PC-9 (cell line): ENCODE measurements around the gene DDX4. TPM values are rescaled to one million over a fixed set of nuclear protein-coding genes. Genes with fewer than 3 reads are reported as not detected.

Experiments used
- BruUV-seq: library from RNA; stranded (reverse); fragments of 400-500 nt; replicated peaks from 2 replicates; lab custom pipeline; 2021; lab: Mats Ljungman, UMichigan
- CTCF ChIA-PET: fragments of 300-600 bp; sonication (Branson Sonifier 250); formaldehyde crosslinking; loops from one replicate; lab custom pipeline; 2022; ENCODE audit warnings: antibody characterized with exemption; lab: Charles Lee
- POLR2A ChIA-PET: fragments of 300-600 bp; sonication (Branson Sonifier 250); formaldehyde crosslinking; loops from one replicate; lab custom pipeline; 2022; ENCODE audit warnings: antibody characterized with exemption; ENCODE audit not compliant: unreplicated experiment; lab: Charles Lee
- DNase-seq, 2 experiments: peaks; one replicate each; pipeline versions ENCODE4 v3.0.0 to v3.0.0-alpha.2; 2015 to 2022; ENCODE audit warnings: mixed read lengths in 1 of 2
- H2AFZ ChIP-seq: fragments of 200-600 bp; sonication (generic); 2 replicates; pipeline ENCODE4 v1.8.1; 2017; ENCODE audit warnings: antibody characterized with exemption
- H3F3A ChIP-seq: fragments of 200-600 bp; sonication (generic); 2 replicates; pipeline ENCODE4 v1.8.1; 2017; ENCODE audit warnings: antibody characterized with exemption, mild to moderate bottlenecking, low read depth; ENCODE audit not compliant: insufficient read depth
- H3K27ac ChIP-seq: fragments of 200-600 bp; sonication (generic); 2 replicates; pipeline ENCODE4 v1.6.1; 2016; ENCODE audit warnings: mixed run types
- H3K27me3 ChIP-seq: fragments of 200-600 bp; sonication (generic); 2 replicates; pipeline ENCODE4 v1.6.1; 2016; ENCODE audit warnings: low read depth, mixed run types; ENCODE audit not compliant: insufficient read depth
- H3K36me3 ChIP-seq: fragments of 200-600 bp; sonication (generic); 2 replicates; pipeline ENCODE4 v1.6.1; 2016; ENCODE audit warnings: low read depth, mixed run types
- H3K4me1 ChIP-seq: fragments of 200-600 bp; sonication (generic); replicated peaks from 2 replicates; pipeline ENCODE4 v1.6.1; 2016; ENCODE audit warnings: mixed run types; ENCODE audit not compliant: insufficient read depth
- H3K4me2 ChIP-seq: fragments of 200-600 bp; sonication (generic); 2 replicates; pipeline ENCODE4 v1.6.1; 2017; ENCODE audit warnings: mixed run types
- H3K4me3 ChIP-seq: fragments of 200-600 bp; sonication (generic); 2 replicates; pipeline ENCODE4 v1.6.1; 2016; ENCODE audit warnings: mixed run types
- H3K79me2 ChIP-seq: fragments of 200-600 bp; sonication (generic); 2 replicates; pipeline ENCODE4 v1.6.1; 2017; ENCODE audit warnings: low read depth, mixed run types
- H3K9me2 ChIP-seq: fragments of 200-600 bp; sonication (generic); 2 replicates; pipeline ENCODE4 v1.8.1; 2017; ENCODE audit warnings: mild to moderate bottlenecking; ENCODE audit not compliant: insufficient read depth
- H3K9me3 ChIP-seq: fragments of 200-600 bp; sonication (generic); 2 replicates; pipeline ENCODE4 v1.8.1; 2016; ENCODE audit warnings: low read depth; ENCODE audit not compliant: insufficient read depth
- H4K20me1 ChIP-seq: fragments of 200-600 bp; sonication (generic); 2 replicates; pipeline ENCODE4 v1.8.1; 2017; ENCODE audit not compliant: insufficient read depth
- CTCF ChIP-seq: fragments of 200-600 bp; sonication (generic); conservative IDR thresholded peaks from 2 replicates; pipeline ENCODE4 v1.6.1; 2017; ENCODE audit warnings: mixed run types, antibody characterized with exemption, mild to moderate bottlenecking, moderate library complexity
- EZH2 ChIP-seq: fragments of 200-600 bp; sonication (generic); IDR thresholded peaks from 2 replicates; pipeline ENCODE4 v1.8.0; 2017; ENCODE audit warnings: antibody characterized with exemption, low read depth
- intact Hi-C: fragments of 100-400 bp; cut with micrococcal nuclease; formaldehyde crosslinking; loops from one replicate; pipeline ENCODE4 v1.10.0; 2022; ENCODE audit not compliant: unreplicated experiment
- total RNA-seq: library from RNA; stranded (reverse); gene quantifications from 2 replicates; pipeline ENCODE4 v1.2.3, GENCODE V29; 2021

The DDX4 gene
- total RNA-seq, 1 experiment from 2014 or later: not detected

GRCh38 chr5:55732585-55732984, 5.3 kb upstream of the DDX4 start:
- no peak overlapping the region for H3K27ac ChIP-seq
- H3K27me3 ChIP-seq: no peaks in the 10 kb centered on the region
- no peak overlapping the region for H3K4me2 ChIP-seq
- no peaks in the 10 kb centered on the region for H3K9me2 ChIP-seq
- no peak overlapping the region for H2AFZ ChIP-seq
- TF ChIP-seq CTCF: no peak
- H3K4me1 ChIP-seq: no peaks in the 10 kb centered on the region
- no peak overlapping the region for H3K4me3 ChIP-seq
- no peaks in the 10 kb centered on the region for H4K20me1 ChIP-seq
- H3K36me3 ChIP-seq: no peaks in the 10 kb centered on the region
- H3K79me2 ChIP-seq: no peaks in the 10 kb centered on the region
- no TSS peak for BruUV-seq
- POLR2A ChIA-PET: no interaction called here
- H3K9me3 ChIP-seq: no peaks in the 10 kb centered on the region
- no peak for DNase-seq
- CTCF ChIA-PET: no interaction called here
- no peaks in the 10 kb centered on the region for H3F3A ChIP-seq
- intact Hi-C loops: no loop called here

GRCh38 chr5:55734658-55735057, 3.2 kb upstream of the DDX4 start:
- Histone ChIP-seq H3K9me2 (no peaks in the 10 kb centered on the region), H3K36me3 (no peaks in the 10 kb centered on the region), H3F3A (no peaks in the 10 kb centered on the region), H3K9me3 (no peaks in the 10 kb centered on the region), H3K4me3 (no peak overlapping the region), H3K4me1 (no peaks in the 10 kb centered on the region), H3K27me3 (no peaks in the 10 kb centered on the region), H3K79me2 (no peaks in the 10 kb centered on the region), H3K27ac (no peak overlapping the region), H2AFZ (no peak overlapping the region), H4K20me1 (no peaks in the 10 kb centered on the region), H3K4me2 (no peak overlapping the region)
- intact Hi-C loops: no loop called here
- BruUV-seq: no TSS peak
- ChIA-PET CTCF (no interaction called here), POLR2A (no interaction called here)
- no peak for TF ChIP-seq CTCF
- no peak for TF ChIP-seq EZH2
- no peak for DNase-seq

GRCh38 chr5:55742778-55743177, 4.9 kb downstream of the DDX4 start:
- Histone ChIP-seq H3K4me1 (no peaks in the 10 kb centered on the region), H3K27ac (no peak overlapping the region), H3F3A (no peaks in the 10 kb centered on the region), H3K36me3 (no peaks in the 10 kb centered on the region), H3K79me2 (no peaks in the 10 kb centered on the region), H4K20me1 (no peaks in the 10 kb centered on the region), H3K4me2 (no peak overlapping the region), H2AFZ (no peak overlapping the region), H3K9me3 (no peaks in the 10 kb centered on the region), H3K4me3 (no peak overlapping the region), H3K27me3 (no peaks in the 10 kb centered on the region), H3K9me2 (no peaks in the 10 kb centered on the region)
- no TSS peak for BruUV-seq
- TF ChIP-seq CTCF: no peak
- no peak for TF ChIP-seq EZH2
- ChIA-PET CTCF (no interaction called here), POLR2A (no interaction called here)
- intact Hi-C loops: no loop called here
- no peak for DNase-seq
